ENCODE measurements around the gene IRAK4.

DNA sequence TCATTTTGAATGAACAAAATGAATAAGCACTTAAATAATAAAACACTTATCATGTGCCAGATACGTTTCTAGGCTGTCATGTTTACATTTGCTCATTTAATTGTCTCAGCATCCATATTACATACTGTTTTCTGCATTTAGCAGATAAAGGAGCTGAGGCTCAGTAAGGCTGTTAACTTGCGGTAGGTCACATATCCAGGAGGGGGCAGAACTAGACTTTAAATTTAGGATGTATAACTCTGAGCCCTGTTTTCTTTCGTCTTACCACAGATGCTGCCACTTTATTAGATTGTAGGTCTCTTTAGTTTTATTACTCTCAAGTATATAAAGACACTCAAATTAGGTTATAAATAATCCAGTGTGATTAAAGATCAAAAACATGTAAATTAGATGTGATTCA is 17.7 kb downstream of the IRAK4 start:
- TF ChIP-seq POLR2A (IDR thresholded peaks at IDR 0.05; ENCODE audit: low read depth, low read length) (no peak), POLR2AphosphoS5 (IDR thresholded peaks at IDR 0.05; ENCODE audit: low read depth, low read length) (no peak), TAF1 (IDR thresholded peaks at IDR 0.05; ENCODE audit: low read depth, low read length) (no peak)

All from GM12891 (cell line).